Stomach (tissue), 4 donors: ENCODE data around the gene CNDP1.

Experiments used
- CTCF ChIP-seq, 7 experiments: fragments of 450-650 bp in 4 of 7; fragments of 200-600 bp in 3 of 7; sonication (generic) in 3 of 7; IDR thresholded peaks; one replicate each; pipeline ENCODE4 v1.5.1; 2016 to 2019; ENCODE audit warnings: antibody characterized with exemption in 7 of 7, control low read depth in 2 of 7, mild to moderate bottlenecking in 1 of 7
- EP300 ChIP-seq: sonication (generic); formaldehyde crosslinking; IDR thresholded peaks from one replicate; pipeline ENCODE4 v1.6.1; 2017; ENCODE audit warnings: antibody characterized with exemption
- POLR2A ChIP-seq, 4 donors: fragments of 450-650 bp; IDR thresholded peaks; one replicate each; pipeline ENCODE4 v1.6.1; 2016; ENCODE audit warnings: antibody characterized with exemption in 4 of 4, control low read depth in 2 of 4, mild to moderate bottlenecking in 1 of 4, moderate library complexity in 1 of 4

GRCh38 chr18:74526488-74526887 is 7.8 kb upstream of the CNDP1 start:
- TF ChIP-seq EP300 (no peak), CTCF (IDR thresholded peaks at IDR 0.05) (no peak), POLR2A (IDR thresholded peaks at IDR 0.05) (no peak)
